GM06990 (cell line): ENCODE measurements around the gene DUXB.

ENCODE experiments used
- DNase-seq: peaks from one replicate; pipeline ENCODE4 v3.0.0-alpha.2; 2011; ENCODE audit not compliant: insufficient read length; ENCODE audit errors: extremely low read depth
- H3K27me3 ChIP-seq: replicated peaks from 2 replicates; pipeline ENCODE4 v1.6.0; 2011; ENCODE audit warnings: low read length; ENCODE audit not compliant: control insufficient read depth, insufficient read depth
- H3K36me3 ChIP-seq: 2 replicates; pipeline ENCODE4 v1.5.1; 2011; ENCODE audit warnings: low read length; ENCODE audit not compliant: control insufficient read depth, insufficient read depth
- H3K4me3 ChIP-seq: replicated peaks from 2 replicates; pipeline ENCODE4 v1.5.1; 2011; ENCODE audit warnings: low read depth, mild to moderate bottlenecking, control low read depth, low read length
- CTCF ChIP-seq: IDR thresholded peaks from 2 replicates; pipeline ENCODE4 v1.5.1; 2011; ENCODE audit warnings: low read length, control low read depth, mild to moderate bottlenecking, inconsistent platforms; ENCODE audit not compliant: insufficient read depth, poor library complexity, severe bottlenecking

DUXB gene

DNA sequence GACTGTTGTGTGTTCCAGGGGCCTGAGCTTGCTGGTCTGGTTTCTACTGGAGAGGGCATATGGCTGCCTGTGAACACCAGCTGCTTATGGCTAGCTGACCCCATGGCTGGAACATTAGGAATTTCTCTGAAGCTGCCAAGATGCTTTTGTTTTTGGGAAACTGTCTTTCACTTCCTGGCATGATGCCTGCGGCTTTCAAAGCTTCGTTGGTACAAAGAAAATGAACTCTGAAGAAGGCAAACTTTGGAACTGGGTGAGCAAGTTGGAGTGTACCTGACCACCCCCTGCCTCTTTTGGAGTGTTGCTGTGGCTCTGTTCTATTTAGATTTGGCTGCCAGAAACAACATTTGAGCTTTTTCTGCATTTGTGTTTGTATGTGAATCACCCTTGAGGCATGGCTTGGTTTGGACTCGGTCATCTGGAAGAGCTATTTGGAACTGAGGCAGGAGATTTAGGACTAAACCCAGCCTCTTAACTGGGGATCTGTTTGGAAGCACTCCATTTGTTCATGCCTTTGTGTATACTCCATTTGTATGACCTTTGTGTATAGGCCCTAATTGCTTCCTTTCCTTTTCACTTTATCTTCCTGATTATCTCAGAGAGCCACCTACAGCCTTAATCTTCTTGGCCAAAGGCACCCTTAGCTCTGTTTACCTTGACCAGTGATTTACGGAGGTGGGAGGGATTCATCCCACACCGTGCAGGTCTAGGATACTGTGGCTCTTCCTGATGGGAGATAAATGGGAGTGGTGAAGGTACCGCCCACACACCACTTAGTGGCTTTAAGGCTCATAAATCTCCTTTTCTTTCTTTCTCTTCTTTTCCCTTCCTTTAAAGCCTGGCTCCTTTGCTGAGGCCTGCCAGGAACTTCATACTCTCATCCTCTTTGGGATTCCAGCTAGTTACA, 32.3 kb upstream of the DUXB start:
- H3K4me3 ChIP-seq, result no peak overlapping the region
- no peaks in the 10 kb centered on the region for H3K27me3 ChIP-seq
- TF ChIP-seq CTCF, result no peak
- no peak for DNase-seq
- H3K36me3 ChIP-seq, result no peaks in the 10 kb centered on the region

GRCh38 chr16:75732871-75733270, 31.6 kb upstream of the DUXB start:
- Histone ChIP-seq H3K27me3 (no peaks in the 10 kb centered on the region), H3K36me3 (no peaks in the 10 kb centered on the region), H3K4me3 (no peak overlapping the region)
- no peak for TF ChIP-seq CTCF
- no peak for DNase-seq

GRCh38 chr16:75727221-75727620, 26.0 kb upstream of the DUXB start:
- no peak for TF ChIP-seq CTCF
- Histone ChIP-seq H3K4me3 (no peak overlapping the region), H3K27me3 (no peaks in the 10 kb centered on the region), H3K36me3 (no peaks in the 10 kb centered on the region)
- no peak for DNase-seq

DNA sequence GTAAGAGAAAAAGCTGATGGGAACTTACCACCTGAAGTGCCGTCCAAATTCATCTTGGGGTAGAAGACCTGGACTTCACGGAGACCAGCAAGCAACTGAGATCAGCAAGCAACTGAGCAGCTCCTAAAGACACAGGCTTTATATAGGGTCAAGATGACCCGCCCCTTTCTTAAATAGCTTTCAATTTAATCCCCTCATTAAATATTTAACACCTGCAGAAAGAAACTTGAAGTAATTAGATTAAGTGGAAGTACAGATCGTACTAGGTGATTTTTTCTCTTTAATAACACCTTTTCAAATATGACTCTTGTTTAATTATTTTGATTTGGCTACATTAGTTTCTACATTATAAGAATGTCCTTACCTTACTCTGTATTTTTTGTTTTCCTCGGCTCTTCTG, 25.1 kb upstream of the DUXB start, which contains the start of gene CPHXL:
CPHXL (minus strand) TSS at position 101 of the 400 bp plus-strand sequence; CDS start at position 53, 48 bp downstream.
- no peaks in the 10 kb centered on the region for H3K27me3 ChIP-seq
- H3K36me3 ChIP-seq, result no peaks in the 10 kb centered on the region
- TF ChIP-seq CTCF, result no peak
- no peak for DNase-seq
- no peak within 1 kb of the TSS for H3K4me3 ChIP-seq

DNA sequence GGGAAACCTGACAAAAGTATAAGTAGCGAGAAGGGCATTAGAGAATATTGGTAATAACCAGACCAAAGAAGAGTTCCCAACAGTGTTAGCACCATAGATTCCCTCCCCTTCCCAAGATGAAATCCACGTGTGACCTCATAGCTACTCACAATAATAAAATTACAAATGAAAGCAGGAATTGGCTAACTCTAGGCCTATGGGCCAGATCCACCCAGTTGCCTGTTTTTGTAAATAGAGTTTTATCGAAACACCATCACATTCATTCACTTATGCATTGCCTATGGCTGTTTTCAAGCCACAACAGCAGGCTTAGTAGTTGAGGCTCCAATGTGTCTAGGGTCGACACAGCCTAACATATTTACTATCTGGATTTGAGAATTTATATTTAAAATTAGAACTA, 17.2 kb upstream of the DUXB start:
- no peak for DNase-seq
- Histone ChIP-seq H3K36me3 (no peaks in the 10 kb centered on the region), H3K4me3 (no peak overlapping the region), H3K27me3 (no peaks in the 10 kb centered on the region)
- TF ChIP-seq CTCF, result no peak
